Erythroblast (primary cell): ENCODE data around the gene KIF3C.

ENCODE experiments used
- GATA1 ChIP-seq: IDR thresholded peaks from 2 replicates; pipeline ENCODE4 v1.6.1; 2011; ENCODE audit warnings: low read depth, mild to moderate bottlenecking, control low read depth, low read length, moderate library complexity
- POLR2A ChIP-seq: IDR thresholded peaks from 2 replicates; pipeline ENCODE4 v1.6.1; 2011; ENCODE audit warnings: mild to moderate bottlenecking, low read length

- TF ChIP-seq POLR2A (no peak), GATA1 (no peak)
Observed at GRCh38 chr2:25989154-25989553, 6.9 kb upstream of the KIF3C start.
